HCT116 (cell line): ENCODE data around the gene WNT9B.

Source experiments
- CTCF ChIP-seq, 3 experiments: fragments of 200-600 bp in 1 of 3; sonication (generic) in 1 of 3; IDR thresholded peaks in 2 of 3; conservative IDR thresholded peaks in 1 of 3; 2 replicates each; pipeline ENCODE4 v1.5.1; 2012 to 2017; ENCODE audit warnings: low read depth in 2 of 3, low read length in 2 of 3, antibody characterized with exemption in 1 of 3, borderline replicate concordance in 1 of 3, control low read depth in 1 of 3, mild to moderate bottlenecking in 1 of 3, mixed read lengths in 1 of 3, mixed run types in 1 of 3, moderate library complexity in 1 of 3; ENCODE audit not compliant: insufficient read depth in 1 of 3
- REST ChIP-seq: IDR thresholded peaks from 2 replicates; pipeline ENCODE4 v1.6.1; 2012; ENCODE audit warnings: low read depth

GRCh38 chr17:46884552-46884951 is 33.2 kb downstream of the WNT9B start:
- TF ChIP-seq CTCF (IDR thresholded peaks at IDR 0.05 in 2 of 3, conservative IDR thresholded peaks at IDR 0.05 in 1 of 3; ENCODE audit: borderline replicate concordance in 1 of 3, insufficient read depth in 1 of 3, low read depth in 2 of 3, low read length in 2 of 3) = no peak
- no peak for TF ChIP-seq REST
